PC-3 (cell line): ENCODE data around the gene LRRC28.

Experiments used
- EZH2 ChIP-seq: fragments of 300-600 bp; sonication (generic); IDR thresholded peaks from one replicate; pipeline ENCODE4 v1.6.1; 2017; ENCODE audit warnings: antibody characterized with exemption, mild to moderate bottlenecking, low read length; ENCODE audit not compliant: unreplicated experiment
- EZH2phosphoT487 ChIP-seq: fragments of 300-600 bp; sonication (generic); IDR thresholded peaks from 2 replicates; pipeline ENCODE4 v1.6.1; 2018; ENCODE audit warnings: mild to moderate bottlenecking, antibody characterized with exemption, low read length, borderline replicate concordance
- TF ChIP-seq, protein P1 (sequence below): fragments of 300-600 bp; sonication (generic); conservative IDR thresholded peaks from 2 replicates; pipeline ENCODE4 v1.5.1; 2017; ENCODE audit warnings: antibody characterized with exemption, low read depth, mild to moderate bottlenecking, low read length

DNA sequence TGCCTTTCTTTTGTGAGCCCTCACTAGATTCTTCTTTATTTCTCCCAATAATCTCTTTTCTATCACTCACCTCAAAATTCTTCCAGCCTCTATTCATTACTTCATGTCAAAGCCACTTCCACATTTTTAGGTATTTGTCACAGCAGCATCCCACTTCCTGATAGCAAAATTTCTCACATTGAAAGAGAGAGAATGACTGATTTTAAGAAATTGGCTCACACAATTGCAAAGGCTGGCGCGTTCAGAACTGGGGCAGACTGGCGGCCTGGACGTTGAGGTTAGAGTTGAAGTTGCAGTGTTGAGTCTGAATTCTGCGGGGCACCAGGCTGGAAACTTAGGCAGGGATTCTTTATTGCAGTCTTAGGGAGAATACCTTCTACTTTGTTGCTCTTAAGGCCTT is 117.9 kb downstream of the LRRC28 start:
- no peak for TF ChIP-seq EZH2
- TF ChIP-seq, protein P1, sequence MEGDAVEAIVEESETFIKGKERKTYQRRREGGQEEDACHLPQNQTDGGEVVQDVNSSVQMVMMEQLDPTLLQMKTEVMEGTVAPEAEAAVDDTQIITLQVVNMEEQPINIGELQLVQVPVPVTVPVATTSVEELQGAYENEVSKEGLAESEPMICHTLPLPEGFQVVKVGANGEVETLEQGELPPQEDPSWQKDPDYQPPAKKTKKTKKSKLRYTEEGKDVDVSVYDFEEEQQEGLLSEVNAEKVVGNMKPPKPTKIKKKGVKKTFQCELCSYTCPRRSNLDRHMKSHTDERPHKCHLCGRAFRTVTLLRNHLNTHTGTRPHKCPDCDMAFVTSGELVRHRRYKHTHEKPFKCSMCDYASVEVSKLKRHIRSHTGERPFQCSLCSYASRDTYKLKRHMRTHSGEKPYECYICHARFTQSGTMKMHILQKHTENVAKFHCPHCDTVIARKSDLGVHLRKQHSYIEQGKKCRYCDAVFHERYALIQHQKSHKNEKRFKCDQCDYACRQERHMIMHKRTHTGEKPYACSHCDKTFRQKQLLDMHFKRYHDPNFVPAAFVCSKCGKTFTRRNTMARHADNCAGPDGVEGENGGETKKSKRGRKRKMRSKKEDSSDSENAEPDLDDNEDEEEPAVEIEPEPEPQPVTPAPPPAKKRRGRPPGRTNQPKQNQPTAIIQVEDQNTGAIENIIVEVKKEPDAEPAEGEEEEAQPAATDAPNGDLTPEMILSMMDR, result no peak
- TF ChIP-seq EZH2phosphoT487, result no peak
